Prostate gland (tissue), 2 donors: ENCODE results near the gene GRID1. TPM values are rescaled to one million over a fixed set of nuclear protein-coding genes. Genes with fewer than 3 reads are reported as not detected.

ENCODE experiments used
- DNase-seq: peaks from one replicate; pipeline ENCODE4 v3.0.0-alpha.2; 2019; ENCODE audit warnings: low spot score
- H3K27ac ChIP-seq, 2 donors: fragments of 200-600 bp; sonication (generic); 2 replicates each; pipeline ENCODE4 v1.5.1; 2017 to 2019
- H3K27me3 ChIP-seq: fragments of 200-600 bp; sonication (generic); replicated peaks from 2 replicates; pipeline ENCODE4 v1.5.1; 2019; ENCODE audit not compliant: insufficient read depth
- H3K36me3 ChIP-seq, 2 donors: fragments of 200-600 bp; sonication (generic); 1 replicate in 1 of 2; 2 replicates in 1 of 2; pipeline versions ENCODE4 v1.5.1 to v1.8.1; 2017 to 2019
- H3K4me1 ChIP-seq: fragments of 200-600 bp; sonication (generic); replicated peaks from 2 replicates; pipeline ENCODE4 v1.5.1; 2019
- H3K4me3 ChIP-seq, 2 donors: fragments of 200-600 bp; sonication (generic); 2 replicates each; pipeline ENCODE4 v1.5.1; 2017 to 2019
- H3K9me3 ChIP-seq: fragments of 200-600 bp; sonication (generic); 2 replicates; pipeline ENCODE4 v1.5.1; 2017
- CTCF ChIP-seq, 4 experiments: fragments of 200-600 bp in 2 of 4; fragments of 450-650 bp in 2 of 4; sonication (generic) in 2 of 4; IDR thresholded peaks; 1 replicate in 3 of 4; 2 replicates in 1 of 4; pipeline ENCODE4 v1.5.1; 2016 to 2019; ENCODE audit warnings: antibody characterized with exemption in 4 of 4, mild to moderate bottlenecking in 2 of 4, moderate library complexity in 2 of 4
- POLR2A ChIP-seq: fragments of 450-650 bp; IDR thresholded peaks from one replicate; pipeline ENCODE4 v1.6.1; 2016; ENCODE audit warnings: antibody characterized with exemption, mild to moderate bottlenecking
- POLR2AphosphoS5 ChIP-seq: sonication (generic); formaldehyde crosslinking; IDR thresholded peaks from one replicate; pipeline ENCODE4 v1.6.1; 2017; ENCODE audit warnings: antibody characterized with exemption
- WGBS: methylation state at CpG from one replicate; pipeline ENCODE4 v1.1.5; 2018; 5-methylcytosine and 5-hydroxymethylcytosine counted together
- intact Hi-C: fragments of 100-400 bp; cut with DNase I; formaldehyde crosslinking; loops from one replicate; pipeline ENCODE4 v1.14.2; 2022
- microRNA counts, 2 donors: library from miRNA; unstranded; fragments of <30 nt; microRNA quantifications; one replicate each; lab custom pipeline; 2016 to 2017
- microRNA-seq: library from miRNA; unstranded; fragments of <30 nt; microRNA quantifications from one replicate; pipeline ENCODE4, GENCODE V29; 2016
- small RNA-seq, 2 donors: library from RNA; depleted of rRNA; stranded (forward); fragments of <200 nt; gene quantifications; one replicate each; pipeline ENCODE3, GENCODE V24; 2016
- total RNA-seq, 2 donors: library from RNA; depleted of rRNA; stranded (reverse); fragments of >200 nt; gene quantifications; one replicate each; pipeline ENCODE4 v1.1.0, GENCODE V29; 2016

Gene GRID1
- total RNA-seq, 2 donors from 2014 or later, result 1.0 to 10.0 TPM

- 87% methylated on average over 2 of the region's 2 CpGs for WGBS
- DNase-seq, result no peak
- H3K4me1 ChIP-seq, result no peaks in the 10 kb centered on the region
- TF ChIP-seq POLR2A, result no peak
- no peak for TF ChIP-seq CTCF (IDR thresholded peaks at IDR 0.05)
- no peak for TF ChIP-seq POLR2AphosphoS5
- no peaks in the 10 kb centered on the region for H3K9me3 ChIP-seq
- H3K4me3 ChIP-seq, result no peak overlapping the region
- no peak overlapping the region for H3K27ac ChIP-seq
- H3K27me3 ChIP-seq, result no peaks in the 10 kb centered on the region
- intact Hi-C loops, result no loop called here
- H3K36me3 ChIP-seq, result no peaks in the 10 kb centered on the region
Measured at GRCh38 chr10:85557077-85557476, 809.5 kb downstream of the GRID1 start.

MicroRNAs encoded within 50 kb of the gene (microRNA counts, 767-probe panel; counts per million panel counts)
- microRNA hsa-miR-346 (lab: Ali Mortazavi, UCI), result 431 to 927 counts per million in 2 donors

Small RNA genes lying within 50 kb of the gene (microRNA-seq; reads per million reads assigned to microRNA genes)
- gene MIR346, result 7.9 reads per million, percentile 49 among the genes with 10 or more reads in this experiment

Small RNA genes lying within 50 kb of the gene (small RNA-seq; reads per million reads assigned to genes)
- 0 to 0.30 reads per million in 2 donors for gene MIR346
- gene RF02271, result 0 reads per million in 2 donors
- gene RN7SKP238, result 0 reads per million in 2 donors
- 0 reads per million in 2 donors for gene RNA5SP322

Other genes with a start within 250 kb of the GRID1 start
- 10 to 100 TPM; 29.6 to 46.8 TPM for gene WAPL, start 155.0 kb upstream of the GRID1 start, total RNA-seq